Astrocyte (in vitro differentiated cells and primary cell): Measurements from ENCODE around the gene WSB1. TPM values are rescaled to one million over a fixed set of nuclear protein-coding genes. Genes with fewer than 3 reads are reported as not detected.

Experiments used
- DNase-seq: peaks from one replicate; pipeline ENCODE4 v3.0.0-alpha.2; 2010; ENCODE audit warnings: low read depth
- FAIRE-seq: peaks from 2 replicates; lab custom pipeline; 2011; peaks lifted over from hg19 to GRCh38; lab: Jason Lieb, UNC
- H2AFZ ChIP-seq: 2 replicates; pipeline ENCODE4 v1.6.0; 2012; ENCODE audit warnings: low read depth, low read length, inconsistent platforms
- H3K27ac ChIP-seq: 2 replicates; pipeline ENCODE4 v1.5.1; 2011; ENCODE audit warnings: low read depth, low read length, inconsistent platforms
- H3K27me3 ChIP-seq: 2 replicates; pipeline ENCODE4 v1.6.0; 2011; ENCODE audit warnings: low read length, inconsistent platforms; ENCODE audit not compliant: insufficient read depth
- H3K36me3 ChIP-seq: 2 replicates; pipeline ENCODE4 v1.5.1; 2011; ENCODE audit warnings: low read length, inconsistent platforms; ENCODE audit not compliant: insufficient read depth
- H3K4me1 ChIP-seq: 2 replicates; pipeline ENCODE4 v1.5.1; 2011; ENCODE audit warnings: low read length, inconsistent platforms; ENCODE audit not compliant: insufficient read depth
- H3K4me2 ChIP-seq: 2 replicates; pipeline ENCODE4 v1.6.0; 2012; ENCODE audit warnings: low read length, inconsistent platforms
- H3K4me3 ChIP-seq: 2 replicates; pipeline ENCODE4 v1.5.1; 2011; ENCODE audit warnings: low read depth, mild to moderate bottlenecking, low read length, inconsistent platforms; ENCODE audit not compliant: insufficient read depth
- H3K79me2 ChIP-seq: 2 replicates; pipeline ENCODE4 v1.6.0; 2012; ENCODE audit warnings: mild to moderate bottlenecking, low read length, inconsistent platforms; ENCODE audit not compliant: insufficient read depth
- H3K9ac ChIP-seq: 2 replicates; pipeline ENCODE4 v1.6.0; 2012; ENCODE audit warnings: mild to moderate bottlenecking, low read length, inconsistent platforms
- H3K9me3 ChIP-seq: 2 replicates; pipeline ENCODE4 v1.5.1; 2012; ENCODE audit warnings: low read depth, mild to moderate bottlenecking, low read length, inconsistent platforms; ENCODE audit not compliant: insufficient read depth
- H4K20me1 ChIP-seq: 2 replicates; pipeline ENCODE4 v1.6.0; 2012; ENCODE audit warnings: low read length, inconsistent platforms; ENCODE audit not compliant: insufficient read depth
- H3K27ac Mint-ChIP-seq: one replicate; pipeline ENCODE4 v1.8.0; 2021; ENCODE audit warnings: mild to moderate bottlenecking, mixed read lengths; ENCODE audit not compliant: unreplicated experiment
- H3K27me3 Mint-ChIP-seq: one replicate; pipeline ENCODE4 v1.8.0; 2021; ENCODE audit warnings: low read depth, mixed read lengths; ENCODE audit not compliant: unreplicated experiment
- H3K36me3 Mint-ChIP-seq: one replicate; pipeline ENCODE4 v1.8.0; 2021; ENCODE audit warnings: low read depth, mixed read lengths; ENCODE audit not compliant: unreplicated experiment
- H3K4me1 Mint-ChIP-seq: one replicate; pipeline ENCODE4 v1.8.0; 2021; ENCODE audit warnings: low read depth, mixed read lengths; ENCODE audit not compliant: unreplicated experiment
- H3K4me3 Mint-ChIP-seq: one replicate; pipeline ENCODE4 v1.8.0; 2021; ENCODE audit warnings: mild to moderate bottlenecking, moderate library complexity, mixed read lengths; ENCODE audit not compliant: unreplicated experiment
- H3K9me3 Mint-ChIP-seq: one replicate; pipeline ENCODE4 v1.8.0; 2021; ENCODE audit warnings: mild to moderate bottlenecking, mixed read lengths; ENCODE audit not compliant: unreplicated experiment
- CTCF ChIP-seq: IDR thresholded peaks from 2 replicates; pipeline ENCODE4 v1.5.1; 2011; ENCODE audit warnings: low read depth, mild to moderate bottlenecking, inconsistent platforms, low read length, moderate library complexity; ENCODE audit not compliant: insufficient read depth
- EZH2 ChIP-seq: IDR thresholded peaks from 2 replicates; pipeline ENCODE4 v1.6.1; 2012; ENCODE audit warnings: mild to moderate bottlenecking, low read length, inconsistent platforms; ENCODE audit not compliant: insufficient read depth
- total RNA-seq: library from RNA; stranded (reverse); gene quantifications from 2 replicates; pipeline ENCODE4 v1.2.1, GENCODE V29; 2021

The WSB1 gene
- total RNA-seq, 1 donor from 2014 or later, result 217 TPM

- Histone ChIP-seq H3K4me1 (no peaks in the 10 kb centered on the region), H3K9me3 (no peaks in the 10 kb centered on the region), H3K9ac (no peak overlapping the region), H3K4me3 (no peak overlapping the region), H3K27me3 (no peaks in the 10 kb centered on the region), H3K79me2 (no peaks in the 10 kb centered on the region), H3K4me2 (no peak overlapping the region), H4K20me1 (no peaks in the 10 kb centered on the region), H3K27ac (no peak overlapping the region), H3K36me3 (no peaks in the 10 kb centered on the region), H2AFZ (no peak overlapping the region)
- H3K4me3 Mint-ChIP-seq, result no peak overlapping the region
- FAIRE-seq, result no peak
- H3K4me1 Mint-ChIP-seq, result no peaks in the 10 kb centered on the region
- no peak overlapping the region for H3K27ac Mint-ChIP-seq
- TF ChIP-seq CTCF, result no peak
- TF ChIP-seq EZH2, result no peak
- peaks cover 4% of the 10 kb centered on the region for H3K27me3 Mint-ChIP-seq
- H3K9me3 Mint-ChIP-seq, result no peaks in the 10 kb centered on the region
- peaks cover under 1% of the 10 kb centered on the region for H3K36me3 Mint-ChIP-seq
- DNase-seq, result no peak
Observed at GRCh38 chr17:27324771-27325339, 30.9 kb downstream of the WSB1 start.

- no peak overlapping the region for H3K9ac ChIP-seq
- no peaks in the 10 kb centered on the region for H3K79me2 ChIP-seq
- H3K4me2 ChIP-seq, result no peak overlapping the region
- Mint-ChIP-seq H3K27ac (no peak overlapping the region), H3K4me3 (no peak overlapping the region), H3K27me3 (peaks cover 4% of the 10 kb centered on the region), H3K4me1 (no peaks in the 10 kb centered on the region), H3K9me3 (no peaks in the 10 kb centered on the region), H3K36me3 (no peaks in the 10 kb centered on the region)
- TF ChIP-seq EZH2, result no peak
- no peak for TF ChIP-seq CTCF
- DNase-seq, result no peak
- no peaks in the 10 kb centered on the region for H3K36me3 ChIP-seq
- FAIRE-seq, result no peak
- no peaks in the 10 kb centered on the region for H3K4me1 ChIP-seq
- no peaks in the 10 kb centered on the region for H3K27me3 ChIP-seq
- H3K27ac ChIP-seq, result no peak overlapping the region
- H4K20me1 ChIP-seq, result no peaks in the 10 kb centered on the region
- H2AFZ ChIP-seq, result no peak overlapping the region
- no peak overlapping the region for H3K4me3 ChIP-seq
- no peaks in the 10 kb centered on the region for H3K9me3 ChIP-seq
Observed at GRCh38 chr17:27326051-27326450, 32.1 kb downstream of the WSB1 start.

- Histone ChIP-seq H3K79me2 (no peaks in the 10 kb centered on the region), H3K27ac (no peak overlapping the region), H3K4me1 (no peaks in the 10 kb centered on the region), H3K27me3 (no peaks in the 10 kb centered on the region), H3K36me3 (no peaks in the 10 kb centered on the region), H2AFZ (no peak overlapping the region), H3K9me3 (no peaks in the 10 kb centered on the region), H3K4me2 (no peak overlapping the region), H3K4me3 (no peak overlapping the region), H3K9ac (no peak overlapping the region), H4K20me1 (no peaks in the 10 kb centered on the region)
- FAIRE-seq (no peak), DNase-seq (no peak)
- Mint-ChIP-seq H3K4me3 (no peak overlapping the region), H3K27ac (no peak overlapping the region), H3K27me3 (peaks cover 4% of the 10 kb centered on the region), H3K36me3 (no peaks in the 10 kb centered on the region), H3K4me1 (no peaks in the 10 kb centered on the region), H3K9me3 (no peaks in the 10 kb centered on the region)
- TF ChIP-seq EZH2 (no peak), CTCF (no peak)
Observed at GRCh38 chr17:27326585-27326984, 32.7 kb downstream of the WSB1 start.
